Motor neuron (in vitro differentiated cells): ENCODE data around the gene CPN1. TPM values are rescaled to one million over a fixed set of nuclear protein-coding genes. Genes with fewer than 3 reads are reported as not detected.
"Not testable (repeated sequence)": the region's sequence is repeated elsewhere in the genome, so short reads cannot be mapped to it uniquely, and the experiment has no call there.

Experiments
- ATAC-seq, 8 experiments: fragments of 200-7000 bp; cut with Tn5 transposase; replicated peaks in 6 of 8; 2 replicates each; pipeline ENCODE4 v1.8.0; 2021; ENCODE audit warnings: mild to moderate bottlenecking in 8 of 8, moderate library complexity in 8 of 8
- H3K27ac ChIP-seq, 2 donors: fragments of 250-450 bp; sonication (Bioruptor Pico); 2 replicates each; pipeline ENCODE4 v1.9.0; 2021; ENCODE audit warnings: antibody characterized with exemption in 2 of 2, mild to moderate bottlenecking in 2 of 2, moderate library complexity in 1 of 2
- H3K4me1 ChIP-seq, 2 donors: fragments of 250-450 bp; sonication (Bioruptor Pico); replicated peaks in 1 of 2; 2 replicates each; pipeline ENCODE4 v1.6.1; 2021; ENCODE audit warnings: antibody characterized with exemption in 2 of 2, mild to moderate bottlenecking in 2 of 2, moderate library complexity in 1 of 2
- H3K4me3 ChIP-seq, 5 donors: fragments of 250-450 bp; sonication (Bioruptor Pico); 2 replicates each; pipeline ENCODE4 v1.9.0; 2021; ENCODE audit warnings: antibody characterized with exemption in 5 of 5, mild to moderate bottlenecking in 5 of 5, moderate library complexity in 4 of 5
- WGBS, 10 experiments: fragments of 450-650 bp; shearing (Covaris generic); methylation state at CpG; one replicate each; pipeline ENCODE4 v1.0.0; 2022; 5-methylcytosine and 5-hydroxymethylcytosine counted together
- in situ Hi-C, 9 experiments: fragments of 400-800 bp; cut with MboI; loops; one replicate each; pipeline ENCODE4 v1.15.0; 2021; ENCODE audit warnings: low sequenced_read_pairs in 9 of 9, low pct_unique_long_range_greater_than_20kb in 2 of 9; ENCODE audit not compliant: unreplicated experiment in 9 of 9
- total RNA-seq, 8 experiments: library from RNA; unstranded; fragments of 300-600 nt; gene quantifications; 2 replicates each; pipeline versions ENCODE4 v1.2.3 to v1.2.4, GENCODE V29; 2022

The CPN1 gene
- under 1 TPM in 1 of 8 experiments, not detected in 7; 0.87 TPM for total RNA-seq

DNA sequence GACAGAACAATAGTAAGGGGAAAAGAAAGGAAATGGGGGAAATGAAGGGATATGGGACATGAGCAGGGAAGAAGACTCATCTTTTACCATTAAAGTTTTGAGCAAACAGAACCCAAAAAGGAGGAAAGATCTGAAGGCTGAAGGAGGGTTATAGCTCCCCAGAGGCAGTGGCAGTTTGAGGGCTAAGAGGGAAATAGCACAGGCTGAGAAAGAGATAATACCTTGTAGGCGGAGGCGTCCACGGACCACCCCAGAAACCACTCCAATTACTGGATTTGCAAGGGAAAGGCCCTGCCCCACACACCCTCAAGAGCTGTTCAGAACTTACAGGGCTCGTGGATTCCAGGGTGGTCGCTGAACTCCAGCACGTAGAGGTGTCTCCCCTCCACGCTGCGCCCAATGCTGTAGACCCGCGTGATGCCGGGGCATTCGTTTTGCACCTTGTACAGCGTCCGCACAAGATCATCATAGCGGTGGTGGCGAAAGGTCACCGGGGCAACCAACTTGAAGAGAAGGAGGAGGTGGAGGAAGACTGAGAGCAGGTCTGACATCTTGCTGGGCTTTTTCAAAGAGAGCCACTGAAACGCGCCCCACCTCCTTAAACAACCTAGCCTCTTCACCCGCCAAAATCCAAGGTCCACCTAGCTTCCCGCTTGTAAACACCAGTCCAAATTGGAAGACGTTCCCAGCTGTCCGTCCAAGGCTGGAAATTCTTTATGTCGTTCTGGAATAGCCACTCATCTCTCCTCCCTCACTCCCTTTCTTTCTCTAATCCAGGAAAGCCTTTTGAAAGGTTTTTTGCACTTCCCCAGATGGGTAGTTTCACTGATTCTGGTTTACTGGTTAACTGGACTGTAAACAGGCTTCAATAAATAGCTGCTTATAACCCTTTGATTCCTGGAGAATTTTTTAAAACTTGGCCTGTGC, at the start of gene CPN1:
TSS of gene CPN1 (minus strand) at position 795 of the 927 bp plus-strand sequence. CDS start at position 551, 244 bp downstream.
- 48 to 92% (median 78%) methylated on average over 3 to 15 of the region's 24 CpGs; no CpG with 5 or more reads in 1 of the 10 experiments for WGBS, 10 experiments
- no peak within 1 kb of the TSS for H3K4me3 ChIP-seq
- ATAC-seq, result no peak
- no peak within 1 kb of the TSS for H3K27ac ChIP-seq
- H3K4me1 ChIP-seq, result no peaks in the 10 kb centered on the region
- in situ Hi-C loops, result no loop called here

DNA sequence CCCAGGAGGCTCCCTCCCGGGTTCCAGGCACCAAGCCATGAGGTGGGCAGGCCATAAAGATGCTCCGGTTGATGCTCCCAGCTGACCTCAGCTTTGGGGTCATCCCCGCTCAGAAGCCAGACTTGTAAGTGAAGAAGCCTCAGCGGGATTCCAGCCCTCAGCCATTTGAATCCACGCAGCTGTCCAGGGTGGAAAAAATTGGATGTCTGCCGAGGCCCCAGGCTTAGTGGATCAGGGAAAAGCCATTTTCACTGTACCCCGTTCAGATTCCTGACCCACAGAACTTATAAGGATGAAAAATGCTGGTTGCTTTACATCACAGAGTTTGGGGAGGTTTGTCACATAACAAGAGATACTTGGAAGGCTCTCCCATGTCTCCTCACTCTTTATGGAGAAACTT, 49.2 kb upstream of the CPN1 start:
- in situ Hi-C loops, result no loop called here
- ATAC-seq, result peak in 1 of 8 experiments; percentile 18

DNA sequence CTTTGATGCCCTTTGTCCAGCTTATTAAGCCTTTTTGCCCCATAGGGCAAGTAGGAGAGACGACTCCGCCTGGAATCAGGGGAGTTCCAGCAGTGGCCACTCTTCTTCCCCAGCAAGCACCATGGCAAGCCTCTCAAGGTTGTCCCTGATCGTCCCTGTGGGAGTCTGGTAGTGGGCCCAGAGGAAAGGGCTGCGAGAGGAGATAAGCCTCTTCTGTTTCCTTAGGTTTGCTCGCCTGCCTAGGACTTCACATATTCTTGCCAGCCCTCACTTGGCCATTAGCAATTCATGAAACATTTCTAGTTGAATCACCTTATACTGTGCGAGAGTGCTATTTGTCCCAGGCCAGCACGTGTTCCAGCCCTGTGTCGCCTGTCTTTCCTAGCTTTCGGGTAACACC, 47.8 kb upstream of the CPN1 start:
- WGBS, 10 experiments, result 48 to 93% (median 73%) methylated on average over 3 to 8 of the region's 9 CpGs; no CpG with 5 or more reads in 2 of the 10 experiments
- ATAC-seq, result peak in 3 of 8 experiments; percentile 80 to 92 (median 81)
- in situ Hi-C loops, result no loop called here
- Histone ChIP-seq H3K4me1 (no peaks in the 10 kb centered on the region), H3K27ac (no peak overlapping the region), H3K4me3 (no peak overlapping the region)

More for the DNA sequence above, 49.2 kb upstream of the CPN1 start:
- no peak overlapping the region for H3K27ac ChIP-seq
- no peaks in the 10 kb centered on the region for H3K4me1 ChIP-seq
- WGBS, 10 experiments, result 60 to 79% (median 68%) methylated on average over 1 to 6 of the region's 7 CpGs; no CpG with 5 or more reads in 6 of the 10 experiments
- no peak overlapping the region for H3K4me3 ChIP-seq

DNA sequence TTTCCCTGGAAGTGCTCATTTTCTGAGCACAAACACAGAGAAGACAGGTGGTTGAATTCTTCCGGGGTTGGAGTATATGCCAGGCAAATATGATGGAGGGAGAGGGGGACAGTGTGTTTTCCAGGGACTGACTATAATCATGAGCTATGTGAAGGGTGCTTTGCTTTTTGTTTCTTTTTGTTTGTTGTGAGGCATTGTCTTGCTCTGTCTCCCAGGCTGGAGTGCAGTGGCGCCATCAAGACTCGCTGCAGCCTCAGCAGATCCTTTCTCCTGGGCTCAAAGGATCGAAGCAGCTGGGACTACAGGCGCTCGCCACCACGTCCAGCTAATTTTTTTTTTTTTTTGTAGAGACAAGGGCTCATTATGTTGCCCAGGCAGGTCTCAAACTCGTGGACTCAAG, 47.3 kb upstream of the CPN1 start:
- ATAC-seq, result peak in 2 of 8 experiments; percentile 13 to 37
- Histone ChIP-seq H3K27ac (no peak overlapping the region), H3K4me3 (no peak overlapping the region), H3K4me1 (no peaks in the 10 kb centered on the region)
- in situ Hi-C loops, result no loop called here
- WGBS, 10 experiments, result 26 to 100% (median 70%) methylated on average over 1 to 7 of the region's 8 CpGs; no CpG with 5 or more reads in 2 of the 10 experiments

DNA sequence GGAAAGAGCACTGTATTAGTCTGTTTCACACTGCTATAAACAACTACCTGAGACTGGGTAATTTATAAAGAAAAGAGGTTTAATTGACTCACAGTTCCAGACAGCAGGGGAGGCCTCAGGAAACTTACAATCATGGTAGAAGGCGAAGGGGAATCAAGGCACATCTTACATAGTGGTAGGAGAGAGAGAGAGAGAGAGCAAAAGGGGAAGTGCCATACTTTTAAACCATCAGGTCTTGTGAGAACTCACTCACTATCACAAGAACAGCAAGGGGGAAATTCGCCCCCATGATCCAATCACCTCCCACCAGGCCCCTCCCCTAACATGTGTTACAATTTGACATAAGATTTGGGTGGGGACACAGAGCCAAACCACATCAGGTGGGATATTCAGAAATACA, 43.7 kb upstream of the CPN1 start:
- 14 to 88% (median 59%) methylated on average over 1 to 2 of the region's 2 CpGs; no CpG with 5 or more reads in 2 of the 10 experiments for WGBS, 10 experiments
- H3K4me3 ChIP-seq, H3K27ac ChIP-seq, ATAC-seq, in situ Hi-C loops, H3K4me1 ChIP-seq: not testable (repeated sequence)

DNA sequence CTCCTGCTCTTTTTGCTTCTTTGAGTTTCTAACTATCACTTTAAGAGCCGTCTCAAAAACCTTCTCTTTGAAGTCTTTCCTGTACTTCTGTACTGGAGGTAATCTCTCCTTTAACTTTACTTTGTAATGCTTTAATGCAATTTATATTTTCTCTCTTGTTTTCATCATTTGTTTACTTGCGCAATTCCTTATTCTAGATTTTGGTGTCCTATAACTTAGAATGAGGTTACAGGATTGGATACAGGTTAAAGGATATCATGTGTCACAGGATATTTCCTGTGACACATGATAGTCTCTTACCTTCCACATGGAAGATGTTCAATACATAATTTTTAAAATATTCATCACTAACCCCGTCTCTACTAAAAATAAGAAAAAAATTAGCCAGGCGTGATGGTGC, 42.4 kb upstream of the CPN1 start:
- in situ Hi-C loops, result no loop called here
- Histone ChIP-seq H3K27ac (no peak overlapping the region), H3K4me3 (no peak overlapping the region), H3K4me1 (no peaks in the 10 kb centered on the region)
- WGBS, 10 experiments, result 33 to 100% (median 78%) methylated on average over 1 to 4 of the region's 4 CpGs
- no peak for ATAC-seq

DNA sequence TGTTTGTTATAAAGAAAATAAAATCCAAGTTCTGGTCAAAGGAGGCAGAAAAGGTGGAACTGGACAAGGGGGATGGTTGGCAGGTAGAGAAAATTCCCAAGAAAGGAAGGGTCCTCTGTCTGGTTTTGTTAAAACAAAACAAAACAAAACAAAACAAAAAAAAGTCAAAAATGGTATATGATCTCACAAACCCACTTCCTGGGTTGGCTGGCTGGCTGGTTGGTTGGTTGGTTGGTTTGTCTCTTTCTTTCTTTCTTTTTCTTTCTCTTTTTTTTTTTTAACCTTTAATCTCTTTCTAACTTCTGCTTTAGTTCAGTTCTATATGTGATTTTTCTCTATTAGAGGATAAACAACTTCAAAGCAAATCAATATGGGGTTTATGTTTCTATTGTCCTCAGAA, 41.1 kb upstream of the CPN1 start:
- Histone ChIP-seq H3K4me1 (no peaks in the 10 kb centered on the region), H3K4me3 (no peak overlapping the region), H3K27ac (no peak overlapping the region)
- no peak for ATAC-seq
- in situ Hi-C loops, result no loop called here

DNA sequence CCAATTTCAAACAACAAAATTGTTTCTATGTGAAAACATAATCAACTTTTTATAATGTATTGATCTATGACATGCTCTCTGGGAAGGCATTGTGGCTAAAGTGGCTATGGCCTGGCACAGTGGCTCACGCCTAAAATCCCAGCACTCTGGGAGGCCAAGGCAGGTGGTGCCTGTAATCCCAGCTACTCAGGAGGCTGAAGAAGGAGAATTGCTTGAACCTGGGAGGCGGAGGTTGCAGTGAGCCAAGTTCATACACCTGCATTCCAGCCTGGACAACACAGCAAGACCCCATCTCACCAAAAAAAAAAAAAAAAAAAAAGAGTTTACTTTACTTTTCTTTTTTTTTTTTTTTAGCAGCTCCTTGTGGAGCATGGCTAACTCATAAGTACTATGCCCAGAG, 38.9 kb upstream of the CPN1 start:
- no peak overlapping the region for H3K4me3 ChIP-seq
- no peak overlapping the region for H3K27ac ChIP-seq
- ATAC-seq, result no peak
- in situ Hi-C loops, result no loop called here
- no peaks in the 10 kb centered on the region for H3K4me1 ChIP-seq
- 0 to 100% (median 61%) methylated on average over 1 to 2 of the region's 2 CpGs; no CpG with 5 or more reads in 6 of the 10 experiments for WGBS, 10 experiments

DNA sequence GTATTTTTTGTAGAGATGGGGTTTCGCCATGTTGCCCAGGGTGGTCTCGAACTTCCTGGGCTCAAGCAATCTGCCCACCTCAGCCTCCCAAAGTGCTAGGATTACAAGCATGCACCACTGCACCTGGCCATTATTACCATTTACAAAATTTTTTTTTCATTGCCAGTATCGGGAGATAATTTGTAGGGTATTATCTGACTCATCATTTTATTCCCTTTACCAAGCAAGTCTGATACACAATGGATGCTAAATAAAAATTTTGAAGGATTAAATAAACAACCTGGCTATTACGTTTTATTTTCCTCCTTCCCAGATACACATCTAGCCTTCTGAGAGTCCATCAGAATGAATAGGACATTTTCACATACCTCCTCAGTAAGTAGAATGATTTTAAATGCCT, 38.1 kb upstream of the CPN1 start:
- no peak overlapping the region for H3K27ac ChIP-seq
- in situ Hi-C loops, result no loop called here
- 0 to 100% (median 58%) methylated on average over 1 to 4 of the region's 4 CpGs; no CpG with 5 or more reads in 2 of the 10 experiments for WGBS, 10 experiments
- no peak for ATAC-seq
- H3K4me1 ChIP-seq, result no peaks in the 10 kb centered on the region
- no peak overlapping the region for H3K4me3 ChIP-seq

DNA sequence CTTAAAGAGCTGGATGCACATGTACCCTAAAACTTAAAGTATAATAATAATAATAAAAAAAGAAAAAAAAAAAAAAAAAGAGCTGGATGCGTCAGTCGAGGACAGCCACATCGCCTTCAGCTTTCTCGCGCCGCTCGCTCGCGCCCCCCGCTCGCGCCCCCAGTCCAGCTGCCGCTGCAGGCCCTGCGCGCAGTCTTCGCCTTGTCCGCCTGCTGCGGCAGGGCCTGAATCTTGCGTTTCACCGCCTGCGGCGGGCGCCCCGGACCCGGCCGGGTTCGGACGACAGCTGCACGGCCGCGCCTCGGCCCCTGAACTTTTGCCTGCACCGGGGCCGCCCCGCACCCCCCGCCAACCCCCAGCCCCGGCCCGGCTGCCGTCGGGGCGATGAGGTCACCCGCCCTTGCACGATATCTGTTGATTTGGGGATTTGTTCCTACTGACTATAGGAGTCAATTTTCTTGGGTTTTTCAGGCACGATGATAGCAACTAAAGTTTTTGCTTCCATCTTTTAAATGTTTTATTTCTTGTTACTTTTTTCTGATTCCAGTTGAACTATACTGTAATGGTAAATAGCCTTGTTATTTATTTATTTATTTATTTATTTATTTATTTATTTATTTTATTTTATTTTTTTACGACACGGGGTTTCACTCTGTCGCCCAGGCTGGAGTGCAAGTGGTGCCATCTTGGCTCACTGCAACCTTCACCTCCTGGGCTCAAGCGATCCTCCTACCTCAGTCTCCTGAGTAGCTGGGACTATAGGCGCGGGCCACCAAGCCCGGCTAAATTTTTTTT, 33.5 kb upstream of the CPN1 start:
- H3K4me3 ChIP-seq, result no peak overlapping the region
- no peak for ATAC-seq
- in situ Hi-C loops, result no loop called here

DNA sequence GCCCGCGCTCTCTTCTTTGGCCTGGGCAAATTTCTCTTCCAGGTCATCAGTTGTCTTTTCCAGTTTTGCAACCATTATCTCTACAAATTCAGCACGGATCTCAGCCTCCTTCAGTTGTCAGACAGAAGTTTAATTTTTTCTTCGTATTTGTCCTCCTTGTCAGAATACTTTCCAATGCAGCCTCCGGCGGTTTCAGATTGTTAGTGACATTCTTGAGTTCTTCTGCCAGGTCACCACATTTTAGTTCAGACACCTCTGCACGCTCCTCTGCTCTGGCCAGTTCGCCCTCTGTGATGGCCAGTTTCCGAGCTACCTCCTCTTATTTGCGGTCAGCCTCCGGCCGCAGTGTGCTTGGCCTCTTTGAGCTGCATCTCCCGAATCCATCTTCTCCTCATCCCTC, 32.8 kb upstream of the CPN1 start:
- in situ Hi-C loops, result no loop called here

More for the DNA sequence above, 33.5 kb upstream of the CPN1 start:
- 40 to 96% (median 59%) methylated on average over 8 to 22 of the region's 51 CpGs; no CpG with 5 or more reads in 1 of the 10 experiments for WGBS, 10 experiments
- no peak overlapping the region for H3K27ac ChIP-seq
- no peaks in the 10 kb centered on the region for H3K4me1 ChIP-seq

DNA sequence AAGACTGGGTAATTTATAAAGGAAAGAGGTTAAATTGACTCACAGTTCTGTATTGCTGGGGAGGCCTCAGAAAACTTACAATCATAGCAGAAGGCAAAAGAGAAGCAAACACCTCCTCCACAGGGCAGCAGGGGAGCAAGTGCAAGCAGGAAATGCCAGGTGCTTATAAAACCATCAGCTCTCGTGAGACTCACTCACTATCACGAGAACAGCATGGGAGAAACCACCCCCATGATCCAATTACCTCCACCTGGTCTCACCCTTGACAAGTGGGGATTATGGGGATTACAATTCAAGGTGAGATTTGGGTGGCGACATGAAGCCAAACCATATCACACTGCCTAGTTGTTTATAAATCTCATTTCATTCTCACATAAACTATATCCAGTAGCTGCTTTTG, 28.0 kb upstream of the CPN1 start:
- WGBS, 10 experiments, result 10 to 83% (median 52%) methylated on average over 1 to 3 of the region's 3 CpGs; no CpG with 5 or more reads in 4 of the 10 experiments
- in situ Hi-C loops, result no loop called here
- H3K4me3 ChIP-seq, result no peak overlapping the region
- H3K4me1 ChIP-seq, result no peaks in the 10 kb centered on the region
- no peak for ATAC-seq
- no peak overlapping the region for H3K27ac ChIP-seq

More for the DNA sequence above, 32.8 kb upstream of the CPN1 start:
- Histone ChIP-seq H3K4me1 (no peaks in the 10 kb centered on the region), H3K4me3 (no peak overlapping the region), H3K27ac (no peak overlapping the region)
- WGBS, 10 experiments, result 67 to 100% (median 89%) methylated on average over 1 to 13 of the region's 13 CpGs
- no peak for ATAC-seq

DNA sequence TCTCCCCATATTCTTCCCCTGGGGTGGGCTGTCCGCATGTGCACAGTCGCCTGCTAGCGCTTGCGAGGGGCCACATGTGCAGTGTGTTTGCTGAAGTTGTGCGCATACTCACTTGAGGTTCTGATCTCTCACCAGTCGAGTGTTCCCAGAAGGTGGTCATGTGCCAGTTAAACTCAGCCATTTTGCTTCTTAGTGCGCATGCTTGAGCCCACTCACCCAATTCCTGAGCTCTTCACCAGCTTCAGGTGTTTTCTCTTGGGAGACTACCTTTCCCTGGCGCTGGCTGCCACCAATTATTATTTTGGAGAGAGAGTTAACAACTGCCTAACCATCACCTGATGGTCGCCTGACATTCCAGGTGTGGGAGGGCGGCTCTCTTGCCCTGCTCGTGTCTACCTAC, 25.2 kb upstream of the CPN1 start:
- Histone ChIP-seq H3K27ac (no peak overlapping the region), H3K4me3 (no peak overlapping the region), H3K4me1 (no peaks in the 10 kb centered on the region)
- in situ Hi-C loops, result no loop called here
- no peak for ATAC-seq
- WGBS, 10 experiments, result 41 to 89% (median 73%) methylated on average over 4 to 9 of the region's 11 CpGs; no CpG with 5 or more reads in 3 of the 10 experiments
